ENCODE measurements around the gene VSIG10. TPM values are rescaled to one million over a fixed set of nuclear protein-coding genes. Genes with fewer than 3 reads are reported as not detected.

The VSIG10 gene
- total RNA-seq, 3 donors from 2014 or later: 30.2 to 39.3 (median 34.1) TPM

- no peak overlapping the region for H3K27ac ChIP-seq
- no peaks in the 10 kb centered on the region for H3K4me1 ChIP-seq
- intact Hi-C loops (cut with DNase I; ENCODE audit: low total_unique reads): no loop called here
- no peak overlapping the region for H3K4me3 ChIP-seq
- TF ChIP-seq, protein P1, sequence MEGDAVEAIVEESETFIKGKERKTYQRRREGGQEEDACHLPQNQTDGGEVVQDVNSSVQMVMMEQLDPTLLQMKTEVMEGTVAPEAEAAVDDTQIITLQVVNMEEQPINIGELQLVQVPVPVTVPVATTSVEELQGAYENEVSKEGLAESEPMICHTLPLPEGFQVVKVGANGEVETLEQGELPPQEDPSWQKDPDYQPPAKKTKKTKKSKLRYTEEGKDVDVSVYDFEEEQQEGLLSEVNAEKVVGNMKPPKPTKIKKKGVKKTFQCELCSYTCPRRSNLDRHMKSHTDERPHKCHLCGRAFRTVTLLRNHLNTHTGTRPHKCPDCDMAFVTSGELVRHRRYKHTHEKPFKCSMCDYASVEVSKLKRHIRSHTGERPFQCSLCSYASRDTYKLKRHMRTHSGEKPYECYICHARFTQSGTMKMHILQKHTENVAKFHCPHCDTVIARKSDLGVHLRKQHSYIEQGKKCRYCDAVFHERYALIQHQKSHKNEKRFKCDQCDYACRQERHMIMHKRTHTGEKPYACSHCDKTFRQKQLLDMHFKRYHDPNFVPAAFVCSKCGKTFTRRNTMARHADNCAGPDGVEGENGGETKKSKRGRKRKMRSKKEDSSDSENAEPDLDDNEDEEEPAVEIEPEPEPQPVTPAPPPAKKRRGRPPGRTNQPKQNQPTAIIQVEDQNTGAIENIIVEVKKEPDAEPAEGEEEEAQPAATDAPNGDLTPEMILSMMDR (IDR thresholded peaks at IDR 0.05): no peak
- no peak for TF ChIP-seq POLR2A (IDR thresholded peaks at IDR 0.05)
- no peaks in the 10 kb centered on the region for H3K36me3 ChIP-seq
- no peaks in the 10 kb centered on the region for H3K27me3 ChIP-seq
- no peak for DNase-seq (ENCODE audit: low spot score in 2 of 2)
- H3K9me3 ChIP-seq: no peaks in the 10 kb centered on the region
Observed at GRCh38 chr12:118015306-118015705, 88.5 kb downstream of the VSIG10 start.

Other genes with a start within 250 kb of the VSIG10 start
- 1 to 10 TPM in 1 of 3 donors, under 1 TPM in 2; under 0.01 to 1.9 (median 0.33) TPM for gene KSR2, start 135.0 kb downstream of the VSIG10 start, total RNA-seq
- gene RFC5, start 87.3 kb downstream of the VSIG10 start, total RNA-seq: 10 to 100 TPM in 2 of 3 donors, 1 to 10 TPM in 1; 9.3 to 19.3 (median 16.1) TPM
- gene WSB2, start 42.8 kb downstream of the VSIG10 start, total RNA-seq: 10 to 100 TPM; 26.2 to 51.4 (median 40.0) TPM
- gene PEBP1, start 32.1 kb upstream of the VSIG10 start, total RNA-seq: 100 to 1,000 TPM; 373 to 507 (median 440) TPM

Data from breast epithelium (tissue), 4 donors.